OCI-LY3 (cell line): ENCODE measurements around the gene PINLYP.

Source experiments
- CTCF ChIP-seq: fragments of 200-600, 300-600 bp; sonication (generic); IDR thresholded peaks from 2 replicates; pipeline ENCODE4 v1.5.1; 2014; ENCODE audit warnings: antibody characterized with exemption, low read length, low read depth
- EZH2phosphoT487 ChIP-seq: fragments of 200-600 bp; shearing (Covaris generic); IDR thresholded peaks from 2 replicates; pipeline ENCODE4 v1.6.1; 2018; ENCODE audit warnings: antibody characterized with exemption, mixed run types, low read depth

- TF ChIP-seq CTCF (no peak), EZH2phosphoT487 (no peak)
These were observed 6.9 kb downstream of the PINLYP start for GRCh38 chr19:43582495-43582894.
